Measurements from ENCODE around the gene RIGI. TPM values are rescaled to one million over a fixed set of nuclear protein-coding genes. Genes with fewer than 3 reads are reported as not detected.

Gene RIGI
- total and polyA plus RNA-seq, 7 donors, result 1.3 to 5.4 (median 3.6) TPM

DNA sequence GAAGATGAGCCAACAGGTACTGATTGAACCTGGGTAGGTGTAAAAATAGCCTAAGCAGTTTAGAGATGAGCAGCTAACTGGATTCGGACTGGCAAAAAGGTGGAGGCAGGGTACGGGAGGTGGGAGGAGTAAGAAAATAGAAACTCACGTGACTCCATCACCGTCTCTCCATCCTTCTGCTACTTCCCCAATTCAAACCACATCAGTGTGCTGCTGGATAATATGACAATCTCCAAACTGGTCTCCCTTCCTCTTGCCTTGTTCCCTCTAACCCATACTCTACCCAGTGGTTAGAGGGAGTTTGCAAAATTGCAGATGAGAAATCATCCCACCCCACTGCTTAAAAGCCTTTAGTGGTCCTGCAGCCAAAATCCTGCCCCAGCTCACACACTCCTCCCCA, 42.7 kb downstream of the RIGI start:
- H3K9me3 ChIP-seq, result no peaks in the 10 kb centered on the region
- DNase-seq (no peak), ATAC-seq (no peak)
- no peaks in the 10 kb centered on the region for H3K27me3 ChIP-seq (ENCODE audit: insufficient read depth in 3 of 3, low read length in 2 of 3)
- 86 to 100% (median 91%) methylated on average over 4 of the region's 4 CpGs for whole genome bisulfite sequencing, 3 donors
- no peak overlapping the region for H3K27ac ChIP-seq
- H3K36me3 ChIP-seq (ENCODE audit: insufficient read depth in 1 of 2, low read depth in 1 of 2), result peaks cover 5 to 95% of the 10 kb centered on the region in 2 donors
- intact Hi-C loops (cut with DNase I), result no loop called here
- TF ChIP-seq, protein P1, sequence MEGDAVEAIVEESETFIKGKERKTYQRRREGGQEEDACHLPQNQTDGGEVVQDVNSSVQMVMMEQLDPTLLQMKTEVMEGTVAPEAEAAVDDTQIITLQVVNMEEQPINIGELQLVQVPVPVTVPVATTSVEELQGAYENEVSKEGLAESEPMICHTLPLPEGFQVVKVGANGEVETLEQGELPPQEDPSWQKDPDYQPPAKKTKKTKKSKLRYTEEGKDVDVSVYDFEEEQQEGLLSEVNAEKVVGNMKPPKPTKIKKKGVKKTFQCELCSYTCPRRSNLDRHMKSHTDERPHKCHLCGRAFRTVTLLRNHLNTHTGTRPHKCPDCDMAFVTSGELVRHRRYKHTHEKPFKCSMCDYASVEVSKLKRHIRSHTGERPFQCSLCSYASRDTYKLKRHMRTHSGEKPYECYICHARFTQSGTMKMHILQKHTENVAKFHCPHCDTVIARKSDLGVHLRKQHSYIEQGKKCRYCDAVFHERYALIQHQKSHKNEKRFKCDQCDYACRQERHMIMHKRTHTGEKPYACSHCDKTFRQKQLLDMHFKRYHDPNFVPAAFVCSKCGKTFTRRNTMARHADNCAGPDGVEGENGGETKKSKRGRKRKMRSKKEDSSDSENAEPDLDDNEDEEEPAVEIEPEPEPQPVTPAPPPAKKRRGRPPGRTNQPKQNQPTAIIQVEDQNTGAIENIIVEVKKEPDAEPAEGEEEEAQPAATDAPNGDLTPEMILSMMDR (IDR thresholded peaks at IDR 0.05), result no peak
- H3K4me1 ChIP-seq, result no peaks in the 10 kb centered on the region
- H3K4me3 ChIP-seq, result no peak overlapping the region

Other genes with a start within 250 kb of the RIGI start
- gene ACO1, start 141.6 kb downstream of the RIGI start, total RNA-seq, result 10 to 100 TPM; 27.2 to 39.4 (median 32.3) TPM
- gene ACO1, start 141.6 kb downstream of the RIGI start, polyA plus RNA-seq, result 10 to 100 TPM; 15.6 to 27.1 (median 16.1) TPM
- 10 to 100 TPM; 11.7 to 21.6 (median 16.1) TPM for gene SMIM27, start 26.1 kb upstream of the RIGI start, total RNA-seq
- gene SMIM27, start 26.1 kb upstream of the RIGI start, polyA plus RNA-seq, result 1 to 10 TPM; 4.5 to 9.3 (median 8.5) TPM
- 10 to 100 TPM in 2 of 4 donors, 1 to 10 TPM in 2; 7.2 to 12.1 (median 9.1) TPM for gene TOPORS, start 26.4 kb upstream of the RIGI start, total RNA-seq
- 1 to 10 TPM; 6.2 to 9.8 (median 7.0) TPM for gene TOPORS, start 26.4 kb upstream of the RIGI start, polyA plus RNA-seq
- 10 to 100 TPM; 59.6 to 75.4 (median 64.3) TPM for gene NDUFB6, start 47.0 kb upstream of the RIGI start, total RNA-seq
- gene NDUFB6, start 47.0 kb upstream of the RIGI start, polyA plus RNA-seq, result 10 to 100 TPM; 81.3 to 90.8 (median 88.5) TPM
- not detected for gene TAF1L, start 109.5 kb upstream of the RIGI start, total RNA-seq
- under 1 TPM in 1 of 3 donors, not detected in 2; under 0.01 TPM for gene TAF1L, start 109.5 kb upstream of the RIGI start, polyA plus RNA-seq

Measured in psoas muscle (tissue), 8 donors.